Measurements from ENCODE around the gene KRTAP1-1.
"Not testable (repeated sequence)": the region's sequence is repeated elsewhere in the genome, so short reads cannot be mapped to it uniquely, and the experiment has no call there.

Gene KRTAP1-1

DNA sequence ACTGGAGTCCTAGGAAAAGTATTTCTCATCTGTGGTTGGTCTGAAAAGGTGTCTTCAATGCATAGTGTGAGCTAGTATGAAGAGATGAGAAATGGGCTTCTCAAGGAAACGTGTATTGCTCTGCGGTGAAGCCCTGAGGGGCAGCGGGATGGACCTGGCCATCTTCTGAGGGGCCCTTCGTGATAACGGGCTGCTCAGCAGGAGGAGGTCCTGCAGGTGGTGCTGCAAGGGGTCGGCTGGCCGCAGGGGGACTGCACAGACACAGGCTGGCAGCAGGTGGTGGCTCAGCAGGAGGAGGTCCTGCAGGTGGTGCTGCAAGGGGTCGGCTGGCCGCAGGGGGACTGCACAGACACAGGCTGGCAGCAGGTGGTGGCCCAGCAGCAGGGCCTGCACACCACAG lies 13.3 kb upstream of the KRTAP1-1 start:
- not testable (repeated sequence) for DNase-seq

DNA sequence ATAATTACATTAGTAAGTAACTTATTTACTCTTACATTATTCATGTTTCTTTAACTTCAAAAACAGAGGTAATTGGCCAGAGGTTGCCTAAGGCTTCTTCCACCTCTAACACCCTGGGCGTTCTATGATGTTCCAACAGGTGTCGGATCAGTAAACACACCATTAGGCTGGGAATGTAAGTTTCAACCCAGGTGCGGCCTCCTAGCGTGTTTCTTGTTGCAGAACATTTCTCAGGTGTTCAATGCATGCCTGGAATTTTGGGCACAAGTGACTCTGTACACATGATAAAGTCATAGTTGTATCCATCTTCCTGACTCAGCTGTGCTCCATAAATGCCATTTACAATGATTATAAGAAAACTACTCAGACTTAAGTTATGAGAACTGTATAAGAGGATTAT lies 12.8 kb upstream of the KRTAP1-1 start:
- DNase-seq: no peak

DNA sequence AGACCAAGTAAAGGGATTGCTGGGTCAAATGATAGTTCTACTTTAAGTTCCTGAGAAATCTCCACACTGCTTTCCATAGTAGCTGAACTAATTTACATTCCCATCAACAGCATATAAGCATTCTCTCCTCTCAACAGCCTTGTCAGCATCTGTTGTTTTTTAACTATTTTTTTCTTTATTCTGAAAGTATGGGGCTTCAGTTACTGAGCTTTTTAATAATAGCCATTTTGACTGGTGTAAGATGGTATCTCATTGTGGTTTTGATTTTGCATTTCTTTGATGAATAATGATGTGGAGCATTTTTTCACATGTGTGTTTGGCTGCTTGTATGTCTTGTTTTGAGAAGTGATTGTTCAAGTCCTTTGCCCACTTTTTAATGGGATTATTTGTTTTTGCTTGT lies 11.3 kb upstream of the KRTAP1-1 start:
- no peak for DNase-seq

DNA sequence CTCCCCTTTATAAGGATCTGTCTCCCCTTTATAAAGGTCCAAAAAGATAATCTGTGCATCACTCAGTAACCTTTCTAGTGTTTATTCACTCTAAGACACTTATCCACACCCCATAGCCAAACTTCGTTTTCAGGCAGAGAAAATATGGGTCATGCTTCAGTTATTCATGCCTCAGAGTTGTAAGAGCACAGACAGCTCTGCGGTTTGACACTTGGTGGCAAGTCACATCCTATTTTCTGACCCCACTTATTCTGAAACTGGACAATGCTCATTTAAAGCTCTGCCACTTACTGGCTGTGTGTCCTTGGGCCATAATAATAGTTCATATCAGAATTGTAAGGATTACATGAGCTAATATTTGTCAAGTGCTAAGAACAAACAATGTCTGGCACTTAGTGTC lies 7.9 kb upstream of the KRTAP1-1 start:
- no peak for DNase-seq

DNA sequence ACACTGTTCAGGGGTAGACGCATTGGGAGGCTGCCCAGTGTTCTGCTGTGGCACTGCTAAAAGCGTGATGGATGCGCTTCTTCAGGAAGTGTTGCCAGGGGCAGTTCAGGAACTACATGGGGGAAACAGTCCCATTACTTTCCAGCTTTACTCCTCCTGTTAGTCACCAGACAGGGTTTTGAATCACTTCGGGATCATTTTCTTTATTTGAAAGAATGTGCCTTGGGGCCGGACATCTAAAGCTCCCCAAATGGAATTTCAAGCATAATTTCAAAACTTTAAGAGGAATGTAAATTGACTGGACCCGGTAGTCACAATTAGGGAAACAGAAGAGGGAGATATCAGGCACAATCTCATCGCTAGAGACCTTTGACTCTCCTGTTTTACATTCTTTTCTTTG lies 7.2 kb upstream of the KRTAP1-1 start:
- no peak for DNase-seq

DNA sequence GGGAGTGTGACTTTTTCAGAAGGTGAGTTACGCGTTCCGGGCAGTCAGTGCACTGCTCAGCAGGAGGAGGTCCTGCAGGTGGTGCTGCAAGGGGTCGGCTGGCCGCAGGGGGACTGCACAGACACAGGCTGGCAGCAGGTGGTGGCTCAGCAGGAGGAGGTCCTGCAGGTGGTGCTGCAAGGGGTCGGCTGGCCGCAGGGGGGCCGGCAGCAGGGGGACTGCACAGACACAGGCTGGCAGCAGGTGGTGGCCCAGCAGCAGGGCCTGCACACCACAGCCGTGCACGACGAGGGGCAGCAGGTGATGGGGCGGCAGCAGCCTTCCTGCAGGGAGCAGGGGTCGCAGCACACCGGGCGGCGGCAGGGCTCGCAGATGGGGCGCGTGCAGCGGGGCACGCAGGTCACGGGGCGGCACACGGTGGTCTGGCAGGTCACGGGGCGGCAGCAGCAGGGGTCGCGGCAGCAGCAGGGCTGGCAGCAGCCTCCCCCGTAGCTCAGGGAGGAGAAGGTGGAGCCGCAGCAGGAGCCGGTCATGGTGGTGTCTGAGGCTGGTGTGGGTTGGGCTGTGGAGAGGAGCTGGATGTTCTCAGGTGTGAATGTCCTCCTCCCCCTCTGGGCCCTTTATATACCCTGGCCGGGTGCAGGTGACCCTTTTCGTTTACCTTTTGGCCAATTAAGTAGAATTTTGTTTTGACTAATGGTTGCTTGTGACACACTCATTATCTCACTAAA lies 5.7 kb upstream of the KRTAP1-1 start, which contains the start of gene KRTAP2-1:
KRTAP2-1 (minus strand) TSS at position 582 of the 731 bp plus-strand sequence; CDS start at position 533, 49 bp downstream.
- DNase-seq: not testable (repeated sequence)

DNA sequence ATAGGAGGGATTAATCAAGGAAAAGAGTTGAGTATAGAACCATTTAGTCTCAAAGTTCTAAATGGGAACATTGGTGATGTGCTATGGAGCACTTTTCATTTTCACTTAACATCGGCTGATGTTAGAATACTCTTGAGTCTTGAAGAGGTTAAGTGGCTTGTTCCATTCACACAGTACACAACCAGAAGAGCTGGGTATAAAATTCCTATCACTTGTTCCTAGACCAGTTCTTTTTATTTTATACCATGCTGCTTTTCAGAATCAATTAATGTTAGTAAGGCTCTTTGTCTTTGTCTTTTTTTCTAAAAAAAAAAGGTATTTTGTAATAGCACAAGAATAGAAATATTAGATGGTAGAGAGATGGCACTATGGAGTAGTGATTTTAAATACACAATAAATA lies 1.7 kb upstream of the KRTAP1-1 start:
- no peak for DNase-seq

DNA sequence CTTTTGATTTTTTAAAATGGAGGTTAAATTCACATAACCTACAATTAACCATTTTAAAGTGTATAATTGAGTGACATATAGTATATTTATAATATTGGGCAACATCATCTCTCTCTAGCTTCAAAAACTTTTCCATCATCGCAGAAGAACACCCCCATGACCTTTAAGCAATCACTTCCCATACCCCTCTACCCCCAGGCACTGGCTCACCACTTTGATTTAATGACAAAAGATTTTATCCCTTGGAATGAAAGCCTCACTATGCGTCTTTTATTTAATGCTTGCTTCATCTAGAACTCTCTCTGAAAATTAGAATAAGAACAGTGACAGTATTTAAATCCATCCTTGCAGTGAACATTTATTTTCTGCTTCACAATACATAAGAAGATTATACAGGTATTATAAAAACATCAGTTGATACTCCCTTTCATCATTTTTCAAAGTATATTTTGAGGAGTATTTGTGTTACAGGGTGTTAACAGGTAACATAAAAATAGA lies 3.3 kb downstream of the KRTAP1-1 start:
- no peak for DNase-seq

DNA sequence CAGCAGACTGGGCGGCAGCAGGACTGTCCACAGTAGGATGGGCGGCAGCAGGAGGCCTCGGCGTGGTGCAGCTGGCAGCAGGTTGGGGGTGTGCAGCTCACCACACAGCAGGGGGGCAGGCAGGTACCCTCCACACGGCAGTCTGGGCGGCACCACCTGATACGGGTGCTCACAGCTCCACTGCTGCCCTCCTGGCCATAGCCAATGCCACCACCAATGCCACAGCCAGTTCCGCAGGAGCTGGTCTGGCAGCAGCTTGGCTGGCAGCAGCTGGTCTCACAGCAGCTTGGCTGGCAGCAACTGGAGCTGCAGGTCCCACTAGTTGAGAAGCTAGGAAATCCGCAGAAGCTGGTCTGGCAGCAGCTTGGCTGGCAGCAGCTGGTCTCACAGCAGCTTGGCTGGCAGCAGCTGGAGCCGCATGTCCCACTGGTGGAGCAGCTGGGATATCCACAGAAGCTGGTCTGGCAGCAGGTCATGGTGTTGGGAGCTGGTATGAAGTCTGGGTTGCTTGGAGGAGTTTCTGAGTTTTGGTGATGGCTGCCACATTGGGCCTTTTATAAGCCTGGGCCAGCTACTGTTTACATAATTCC lies 6.8 kb downstream of the KRTAP1-1 start, which contains the start of gene KRTAP1-3:
KRTAP1-3 (minus strand) TSS at position 529 of the 590 bp plus-strand sequence; CDS start at position 476, 53 bp downstream.
- DNase-seq: not testable (repeated sequence)

DNA sequence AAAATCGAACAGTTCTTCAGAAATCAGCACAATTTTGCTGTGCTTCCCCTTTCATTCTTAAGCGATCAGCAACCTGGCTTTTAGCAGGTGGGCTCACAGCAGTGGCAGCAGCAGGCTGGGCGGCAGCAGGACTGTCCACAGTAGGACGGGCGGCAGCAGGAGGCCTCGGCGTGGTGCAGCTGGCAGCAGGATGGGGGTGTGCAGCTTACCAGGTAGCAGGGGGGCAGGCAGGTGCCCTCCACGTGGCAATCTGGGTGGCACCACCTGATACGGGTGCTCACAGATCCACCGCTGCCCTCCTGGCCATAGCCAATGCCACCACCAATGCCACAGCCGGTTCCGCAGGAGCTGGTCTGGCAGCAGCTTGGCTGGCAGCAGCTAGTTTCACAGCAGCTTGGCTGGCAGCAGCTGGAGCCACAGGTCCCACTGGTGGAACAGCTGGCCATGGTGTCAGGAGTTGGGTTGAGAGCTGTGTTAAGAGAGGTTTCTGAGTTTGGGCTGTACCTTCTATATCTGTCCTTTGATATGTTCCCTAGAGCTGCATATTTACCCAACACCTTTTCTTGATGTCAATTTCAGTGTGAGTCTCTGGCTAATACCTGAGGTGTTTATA lies 11.5 kb downstream of the KRTAP1-1 start, which contains the start of gene KRTAP1-4:
KRTAP1-4 (minus strand) TSS at position 563 of the 613 bp plus-strand sequence; CDS start at position 446, 117 bp downstream.
- no peak for DNase-seq

DNA sequence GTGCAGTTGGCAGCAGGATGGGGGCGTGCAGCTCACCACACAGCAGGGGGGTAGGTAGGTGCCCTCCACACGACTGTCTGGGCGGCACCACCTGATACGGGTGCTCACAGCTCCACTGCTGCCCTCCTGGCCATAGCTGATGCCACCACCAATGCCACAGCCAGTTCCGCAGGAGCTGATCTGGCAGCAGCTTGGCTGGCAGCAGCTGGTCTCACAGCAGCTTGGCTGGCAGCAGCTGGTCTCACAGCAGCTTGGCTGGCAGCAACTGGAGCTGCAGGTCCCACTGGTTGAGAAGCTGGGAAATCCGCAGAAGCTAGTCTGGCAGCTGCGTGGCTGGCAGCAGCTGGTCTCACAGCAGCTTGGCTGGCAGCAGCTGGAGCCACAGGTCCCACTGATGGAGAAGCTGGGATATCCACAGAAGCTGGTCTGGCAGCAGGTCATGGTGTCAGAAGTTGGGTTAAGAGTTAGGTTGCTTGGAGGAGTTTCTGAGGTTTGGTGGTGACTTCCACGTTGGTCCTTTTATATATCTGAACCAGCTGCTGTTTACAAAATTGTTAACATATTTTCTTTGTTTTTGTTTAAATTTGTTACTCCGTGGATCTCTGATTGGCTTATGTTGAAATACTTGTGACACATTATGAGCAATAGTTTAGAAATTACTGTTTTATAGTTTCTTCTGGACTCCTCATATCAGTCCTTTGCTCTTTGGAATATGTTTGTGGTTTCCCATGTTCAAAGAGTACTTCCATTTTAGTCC lies 14.4 kb downstream of the KRTAP1-1 start, which contains the start of gene KRTAP1-5:
KRTAP1-5 (minus strand) TSS at position 494 of the 757 bp plus-strand sequence; CDS start at position 441, 53 bp downstream.
- DNase-seq: no peak

DNA sequence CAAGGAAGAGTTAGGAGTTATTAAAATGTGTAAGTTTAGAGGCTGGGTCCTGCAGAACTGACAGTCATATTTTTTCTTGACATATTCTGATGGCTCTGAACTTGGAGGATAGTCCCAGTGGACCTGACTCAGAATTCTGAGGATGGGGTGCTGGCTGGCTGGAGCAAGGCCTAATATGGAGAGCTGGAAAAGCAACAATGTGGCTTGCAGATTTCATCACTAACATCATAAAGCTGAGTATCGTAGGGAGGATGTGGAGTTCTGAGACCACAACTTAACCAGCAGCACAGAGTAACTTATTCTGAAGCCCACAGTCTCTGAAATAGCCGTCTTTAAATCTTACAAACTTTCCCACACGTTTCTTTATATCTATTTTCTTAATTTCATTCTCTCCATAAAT lies 16.6 kb downstream of the KRTAP1-1 start:
- DNase-seq: no peak

DNA sequence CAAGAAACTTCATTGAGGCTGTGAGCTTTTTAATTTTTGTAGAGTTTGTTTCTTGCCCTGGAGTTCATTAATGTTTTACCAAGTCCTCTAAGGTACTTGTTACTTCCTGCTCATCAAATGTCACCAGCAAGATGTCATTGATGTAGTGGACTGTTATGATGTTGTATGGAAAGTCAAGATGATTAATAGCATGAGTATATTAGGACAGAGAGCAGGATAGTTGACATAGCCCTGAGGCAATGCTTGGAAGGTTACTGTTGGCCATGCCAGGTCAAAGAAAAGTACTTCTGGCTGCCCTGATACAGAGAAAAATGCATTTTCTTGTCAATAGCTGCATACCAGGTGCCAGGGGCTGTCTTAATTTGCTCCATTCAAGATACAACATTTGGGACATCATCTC lies 20.9 kb downstream of the KRTAP1-1 start:
- no peak for DNase-seq

DNA sequence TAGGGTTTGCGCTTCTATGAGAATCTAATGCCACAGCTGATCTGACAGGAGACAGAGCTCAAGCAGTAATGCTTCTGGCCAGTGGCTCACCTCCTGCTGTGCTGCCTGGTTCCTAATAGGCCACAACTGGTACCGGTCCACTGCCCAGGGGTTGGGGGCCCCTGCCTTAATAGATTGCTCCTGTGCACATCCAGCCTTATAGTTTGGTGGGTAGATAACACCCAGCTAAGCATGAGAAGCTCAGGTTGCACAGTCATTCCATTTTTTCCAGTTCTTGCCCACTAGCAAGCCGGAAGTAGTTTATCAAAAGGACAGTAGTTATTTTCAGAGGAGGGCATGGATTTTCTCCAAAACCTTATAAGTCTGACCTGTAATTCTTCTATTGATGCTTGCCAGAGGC lies 21.8 kb downstream of the KRTAP1-1 start:
- DNase-seq: no peak

DNA sequence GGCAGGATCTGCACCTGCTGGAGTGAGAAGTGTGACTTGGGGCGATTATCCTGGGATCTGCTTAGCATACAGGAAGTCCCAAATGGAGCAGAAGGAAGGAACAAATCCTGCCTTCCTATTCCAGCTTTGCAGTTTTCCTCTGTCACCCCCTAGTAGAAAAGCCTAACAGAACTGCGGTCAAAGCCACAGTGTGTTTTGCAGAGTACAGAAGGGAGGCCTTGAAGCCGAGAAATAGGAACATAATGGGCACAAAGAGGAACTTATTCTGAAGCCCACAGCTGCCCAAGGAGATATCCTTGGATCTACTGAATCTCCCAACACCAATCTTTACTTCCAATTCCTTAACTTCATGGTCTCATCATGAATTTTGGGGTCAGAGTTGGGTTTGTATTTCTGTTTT lies 22.7 kb downstream of the KRTAP1-1 start:
- DNase-seq: no peak

DNA sequence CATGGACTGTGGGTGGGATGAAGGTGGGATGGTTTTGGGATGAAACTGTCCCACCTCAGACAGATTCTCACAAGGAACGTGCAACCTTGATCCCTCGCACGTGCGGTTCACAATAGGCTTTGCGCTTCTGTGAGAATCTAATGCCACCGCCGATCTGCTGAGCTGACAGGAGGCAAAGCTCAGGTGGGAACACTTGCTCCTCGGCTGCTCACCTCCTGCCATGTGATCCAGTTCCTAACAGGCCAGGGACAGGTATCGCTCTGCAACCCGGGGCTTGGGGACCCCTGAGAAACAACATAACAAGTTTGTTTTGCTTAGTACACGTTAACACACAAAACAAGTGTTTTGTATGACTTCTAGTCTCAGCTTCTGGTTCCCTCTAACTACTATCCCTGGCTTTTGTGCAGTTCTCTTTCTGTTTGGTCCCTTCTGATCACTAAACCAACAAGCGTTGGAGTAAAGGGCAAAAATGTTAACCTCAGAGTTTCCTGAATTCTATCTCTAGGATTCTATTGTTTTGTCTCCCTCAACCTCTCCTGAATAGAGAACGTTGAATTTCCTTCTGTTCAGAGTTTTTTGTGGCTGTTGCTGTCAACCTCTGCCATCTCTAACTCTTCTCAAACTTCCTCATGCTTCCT lies 24.6 kb downstream of the KRTAP1-1 start:
- no peak for DNase-seq

DNA sequence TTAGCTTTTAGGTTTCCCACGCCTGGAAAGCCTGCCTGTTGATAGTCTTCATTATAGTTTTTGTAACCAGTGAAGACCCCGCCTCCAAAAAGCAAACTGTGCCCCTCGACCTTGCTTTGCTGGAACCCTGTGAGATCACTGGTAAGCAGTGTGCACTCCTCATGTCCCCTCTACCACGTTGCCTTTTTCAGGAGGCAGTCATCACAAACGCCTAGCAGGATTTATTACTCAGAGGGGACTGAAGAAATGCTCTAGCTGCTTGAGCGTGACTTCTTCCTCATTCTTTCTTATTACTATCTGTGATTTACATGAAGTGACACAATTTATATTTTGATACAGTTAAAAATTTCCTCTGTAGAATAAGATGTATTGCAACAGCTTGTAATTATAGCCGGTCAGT lies 25.8 kb downstream of the KRTAP1-1 start:
- DNase-seq: no peak

DNA sequence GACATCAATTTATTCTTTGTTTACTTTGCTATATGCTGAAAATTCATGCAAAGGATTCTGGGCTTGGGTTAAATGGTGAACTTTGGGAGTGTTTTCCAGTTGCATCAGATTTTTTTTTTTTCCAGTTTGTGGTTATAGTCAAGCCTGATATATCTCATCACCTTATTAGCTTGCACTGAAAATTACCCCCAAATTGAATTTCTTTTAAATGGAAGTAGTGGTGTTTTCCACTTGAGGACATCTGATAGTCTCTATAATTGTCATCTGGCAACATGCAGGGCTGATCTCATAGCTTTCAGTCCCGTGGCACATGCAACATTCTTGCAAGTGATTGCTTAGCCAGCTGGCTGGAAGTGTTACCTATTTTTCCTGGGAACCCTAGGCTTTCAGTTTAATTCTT lies 27.6 kb downstream of the KRTAP1-1 start:
- DNase-seq: no peak

DNA sequence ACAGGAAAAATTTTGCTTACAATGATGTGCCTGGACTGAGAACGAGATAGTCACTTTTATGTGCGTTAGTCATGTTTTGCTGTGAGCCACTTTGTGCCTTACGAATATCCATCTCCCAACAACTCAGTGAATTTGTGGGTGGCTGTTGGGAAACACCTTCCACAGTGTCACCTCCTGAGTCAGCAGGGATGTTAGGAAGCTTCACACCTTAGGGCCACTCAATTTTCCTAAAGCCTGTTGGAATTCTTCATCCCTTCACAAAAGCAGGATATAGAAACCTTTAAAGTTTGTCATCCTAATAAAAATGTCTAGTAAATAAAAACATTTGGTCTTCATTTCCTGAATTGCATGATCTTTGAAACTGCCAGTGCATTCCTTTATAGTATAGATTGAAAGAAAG lies 28.1 kb downstream of the KRTAP1-1 start:
- no peak for DNase-seq

DNA sequence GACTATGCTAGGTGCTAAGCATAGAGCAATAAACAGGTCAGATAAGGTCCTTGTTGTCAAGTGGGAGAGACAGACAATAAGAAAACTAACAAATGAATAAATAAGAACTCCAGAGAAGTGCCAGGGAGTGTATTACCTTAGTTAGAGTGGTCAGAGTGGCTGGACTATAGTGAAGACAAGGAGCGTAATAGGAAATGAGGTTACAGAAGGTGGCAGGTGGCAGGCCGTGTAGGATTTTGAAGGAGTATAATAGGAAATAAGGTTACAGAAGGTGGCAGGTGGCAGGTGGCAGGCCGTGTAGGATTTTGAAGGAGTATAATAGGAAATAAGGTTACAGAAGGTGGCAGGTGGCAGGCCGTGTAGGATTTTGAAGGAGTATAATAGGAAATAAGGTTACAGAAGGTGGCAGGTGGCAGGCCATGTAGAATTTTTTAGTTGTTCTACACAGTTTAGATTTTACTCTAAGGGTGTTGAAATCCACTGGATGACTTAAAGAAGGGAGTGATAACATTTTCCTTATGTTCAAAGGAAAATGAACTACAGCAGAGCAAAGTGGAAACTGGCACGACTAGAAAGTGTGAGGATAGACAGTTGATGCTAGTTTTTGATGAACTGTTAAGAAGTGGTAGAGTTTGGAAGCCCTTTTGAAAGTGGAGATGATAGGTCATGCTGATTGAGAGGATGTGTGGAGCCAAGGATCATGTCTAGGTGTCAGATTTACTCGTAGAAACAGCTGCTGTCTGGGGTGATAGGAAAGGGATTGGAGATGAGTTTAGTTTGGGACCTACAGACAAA lies 28.7 kb downstream of the KRTAP1-1 start:
- DNase-seq: no peak

DNA sequence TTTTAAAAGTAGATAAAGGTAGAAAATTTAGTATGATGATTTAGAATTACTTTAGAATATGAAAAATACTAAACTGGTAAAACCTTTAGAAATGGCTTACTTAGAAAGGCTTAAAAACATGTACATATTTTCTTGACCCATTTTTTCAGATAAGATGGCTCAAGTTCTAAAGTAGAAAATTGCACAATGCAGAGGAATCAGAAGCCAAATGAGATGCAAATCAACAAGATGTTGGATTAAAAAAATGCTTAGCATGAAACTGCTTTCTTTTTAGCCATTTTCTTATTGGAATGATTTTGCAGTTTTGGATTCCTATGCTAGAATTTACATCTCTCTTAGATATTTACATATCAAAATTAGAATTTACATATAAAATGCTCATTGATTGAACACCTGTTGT lies 30.8 kb downstream of the KRTAP1-1 start:
- DNase-seq: no peak

DNA sequence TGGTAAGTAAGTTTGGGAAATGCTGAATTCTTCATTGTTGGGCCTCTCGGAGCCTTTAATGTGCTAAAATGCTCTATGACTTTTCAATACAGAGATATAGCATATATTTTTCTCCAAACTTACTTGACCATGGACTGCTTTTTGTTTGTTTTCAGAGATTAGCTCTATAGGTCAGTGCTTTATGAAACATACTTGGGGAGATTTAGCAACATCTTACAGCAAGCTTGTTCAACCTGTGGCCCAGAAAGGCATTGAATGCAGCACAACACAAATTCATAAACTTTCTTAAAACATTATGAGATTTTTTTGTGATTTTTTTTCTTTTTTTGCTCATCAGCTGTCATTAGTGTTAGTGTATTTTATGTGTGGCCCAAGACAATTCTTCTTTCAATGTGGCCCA lies 31.3 kb downstream of the KRTAP1-1 start:
- DNase-seq: no peak
